ENCODE data around the gene PKD1L1.
"Not testable (repeated sequence)": the region's sequence is repeated elsewhere in the genome, so short reads cannot be mapped to it uniquely, and the experiment has no call there.

PKD1L1 gene

GRCh38 chr7:47939425-47940036, 8.7 kb downstream of the PKD1L1 start:
- DNase-seq (ENCODE audit: low read depth, low spot score): no peak

- no peak for DNase-seq (ENCODE audit: low read depth, low spot score)
Observed at GRCh38 chr7:47938574-47939165, 9.6 kb downstream of the PKD1L1 start.

- DNase-seq (ENCODE audit: low read depth, low spot score): no peak
Observed at GRCh38 chr7:47937711-47938573, 10.3 kb downstream of the PKD1L1 start.

GRCh38 chr7:47937065-47937687, 11.1 kb downstream of the PKD1L1 start:
- DNase-seq (ENCODE audit: low read depth, low spot score): no peak

GRCh38 chr7:47936323-47936722, 11.9 kb downstream of the PKD1L1 start:
- no peak for DNase-seq (ENCODE audit: low read depth, low spot score)

GRCh38 chr7:47935336-47935735, 12.9 kb downstream of the PKD1L1 start:
- no peak for DNase-seq (ENCODE audit: low read depth, low spot score)

- DNase-seq (ENCODE audit: low read depth, low spot score): no peak
Observed at GRCh38 chr7:47934831-47935230, 13.4 kb downstream of the PKD1L1 start.

- no peak for DNase-seq (ENCODE audit: low read depth, low spot score)
Observed at GRCh38 chr7:47933215-47933614, 15.1 kb downstream of the PKD1L1 start.

- DNase-seq (ENCODE audit: low read depth, low spot score): no peak
Observed at GRCh38 chr7:47932466-47933037, 15.7 kb downstream of the PKD1L1 start.

- no peak for DNase-seq (ENCODE audit: low read depth, low spot score)
Observed at GRCh38 chr7:47932016-47932415, 16.2 kb downstream of the PKD1L1 start.

GRCh38 chr7:47931005-47932004, 17.0 kb downstream of the PKD1L1 start:
- DNase-seq (ENCODE audit: low read depth, low spot score): no peak

GRCh38 chr7:47924266-47924665, 24.0 kb downstream of the PKD1L1 start:
- DNase-seq (ENCODE audit: low read depth, low spot score): no peak

- DNase-seq (ENCODE audit: low read depth, low spot score): not testable (repeated sequence)
Observed at GRCh38 chr7:47923081-47923875, 25.0 kb downstream of the PKD1L1 start.

GRCh38 chr7:47916514-47916913, 31.8 kb downstream of the PKD1L1 start:
- DNase-seq (ENCODE audit: low read depth, low spot score): not testable (repeated sequence)

GRCh38 chr7:47915616-47915976, 32.7 kb downstream of the PKD1L1 start:
- no peak for DNase-seq (ENCODE audit: low read depth, low spot score)

GRCh38 chr7:47914717-47915615, 33.3 kb downstream of the PKD1L1 start:
- DNase-seq (ENCODE audit: low read depth, low spot score): no peak

- DNase-seq (ENCODE audit: low read depth, low spot score): no peak
Observed at GRCh38 chr7:47912332-47912731, 35.9 kb downstream of the PKD1L1 start.

- no peak for DNase-seq (ENCODE audit: low read depth, low spot score)
Observed at GRCh38 chr7:47908720-47909119, 39.5 kb downstream of the PKD1L1 start.

Measured in brain pericyte (primary cell).